ENCODE results near the gene SHC4. TPM values are rescaled to one million over a fixed set of nuclear protein-coding genes. Genes with fewer than 3 reads are reported as not detected.

Gene SHC4
- total and polyA plus RNA-seq, 9 of the 15 experiments (the other 6 are each of a cell fraction or from before 2014, with no cell fraction given): 0.43 to 1.2 (median 0.67) TPM

- CTCF ChIA-PET (ENCODE audit: low intra/inter-chr PET ratio): no interaction called here
- BruUV-seq (replicated peaks): no TSS peak
- H3K27me3 ChIP-seq (ENCODE audit: control insufficient read depth in 2 of 2, insufficient read depth in 2 of 2, low read length in 2 of 2): peaks cover 0 to 3% of the 10 kb centered on the region in 2 experiments; a peak in 2 of 5 replicates
- ATAC-seq (no peak), DNase-seq (ENCODE audit: extremely low read depth in 1 of 4, low spot score in 3 of 4) (no peak), FAIRE-seq (no peak)
- H3K36me3 ChIP-seq (ENCODE audit: control insufficient read depth, insufficient read depth, low read length): no peaks in the 10 kb centered on the region
- peaks cover 0 to 23% of the 10 kb centered on the region in 2 experiments; a peak in 3 of 5 replicates for H3K4me1 ChIP-seq (replicated peaks in 1 of 2; ENCODE audit: control insufficient read depth in 2 of 2, insufficient read depth in 2 of 2, low read length in 2 of 2)
- no peaks in the 10 kb centered on the region for H3K9me3 ChIP-seq (replicated peaks; ENCODE audit: control insufficient read depth, insufficient read depth, low read depth, low read length)
- no peak overlapping the region for H3K27ac ChIP-seq (ENCODE audit: extremely low read depth, low read depth, low read length)
- H3K9ac ChIP-seq (ENCODE audit: insufficient read depth in 1 of 2, low read depth in 2 of 2, low read length in 2 of 2): no peak overlapping the region
- no peak overlapping the region for H3K4me2 ChIP-seq (ENCODE audit: insufficient read depth, low read length)
- no peak overlapping the region for H2AFZ ChIP-seq (ENCODE audit: low read depth, low read length)
- H3K4me3 ChIP-seq: no peak overlapping the region
- no peaks in the 10 kb centered on the region for H4K20me1 ChIP-seq (replicated peaks; ENCODE audit: control insufficient read depth, insufficient read depth, low read length)
- WGBS (ENCODE audit: insufficient coverage, low coverage, missing lambda C conversion rate): 2% methylated on average over 4 of the region's 4 CpGs
- in situ Hi-C loops (cut with MboI) (no loop called here), intact Hi-C loops (cut with micrococcal nuclease) (no loop called here)
- no peaks in the 10 kb centered on the region for H3K9me1 ChIP-seq (ENCODE audit: control insufficient read depth, insufficient read depth, low read length)
- TF ChIP-seq HNRNPK (IDR thresholded peaks at IDR 0.05; ENCODE audit: low read depth, low read length, poor library complexity, severe bottlenecking) (no peak), KLF16 (IDR thresholded peaks at IDR 0.05) (no peak), SRSF9 (IDR thresholded peaks at IDR 0.05; ENCODE audit: borderline replicate concordance, low read depth, low read length) (no peak), CAMTA2 (CRISPR knock-in tag; conservative IDR thresholded peaks at IDR 0.05) (no peak), ZNF668 (CRISPR knock-in tag; IDR thresholded peaks at IDR 0.05) (no peak), FOXJ3 (CRISPR knock-in tag; IDR thresholded peaks at IDR 0.05) (no peak), CBFB (CRISPR knock-in tag; IDR thresholded peaks at IDR 0.05) (no peak), ZNF121 (CRISPR knock-in tag; conservative IDR thresholded peaks at IDR 0.05) (no peak), ZNF79 (CRISPR knock-in tag; IDR thresholded peaks at IDR 0.05; ENCODE audit: low read depth) (no peak), POLR2G (IDR thresholded peaks at IDR 0.05; ENCODE audit: low read depth, low read length) (no peak)
- TF ChIP-seq, protein P1, sequence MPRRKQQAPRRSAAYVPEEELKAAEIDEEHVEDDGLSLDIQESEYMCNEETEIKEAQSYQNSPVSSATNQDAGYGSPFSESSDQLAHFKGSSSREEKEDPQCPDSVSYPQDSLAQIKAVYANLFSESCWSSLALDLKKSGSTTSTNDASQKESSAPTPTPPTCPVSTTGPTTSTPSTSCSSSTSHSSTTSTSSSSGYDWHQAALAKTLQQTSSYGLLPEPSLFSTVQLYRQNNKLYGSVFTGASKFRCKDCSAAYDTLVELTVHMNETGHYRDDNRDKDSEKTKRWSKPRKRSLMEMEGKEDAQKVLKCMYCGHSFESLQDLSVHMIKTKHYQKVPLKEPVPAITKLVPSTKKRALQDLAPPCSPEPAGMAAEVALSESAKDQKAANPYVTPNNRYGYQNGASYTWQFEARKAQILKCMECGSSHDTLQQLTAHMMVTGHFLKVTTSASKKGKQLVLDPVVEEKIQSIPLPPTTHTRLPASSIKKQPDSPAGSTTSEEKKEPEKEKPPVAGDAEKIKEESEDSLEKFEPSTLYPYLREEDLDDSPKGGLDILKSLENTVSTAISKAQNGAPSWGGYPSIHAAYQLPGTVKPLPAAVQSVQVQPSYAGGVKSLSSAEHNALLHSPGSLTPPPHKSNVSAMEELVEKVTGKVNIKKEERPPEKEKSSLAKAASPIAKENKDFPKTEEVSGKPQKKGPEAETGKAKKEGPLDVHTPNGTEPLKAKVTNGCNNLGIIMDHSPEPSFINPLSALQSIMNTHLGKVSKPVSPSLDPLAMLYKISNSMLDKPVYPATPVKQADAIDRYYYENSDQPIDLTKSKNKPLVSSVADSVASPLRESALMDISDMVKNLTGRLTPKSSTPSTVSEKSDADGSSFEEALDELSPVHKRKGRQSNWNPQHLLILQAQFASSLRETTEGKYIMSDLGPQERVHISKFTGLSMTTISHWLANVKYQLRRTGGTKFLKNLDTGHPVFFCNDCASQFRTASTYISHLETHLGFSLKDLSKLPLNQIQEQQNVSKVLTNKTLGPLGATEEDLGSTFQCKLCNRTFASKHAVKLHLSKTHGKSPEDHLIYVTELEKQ (CRISPR knock-in tag; IDR thresholded peaks at IDR 0.05): no peak
- TF ChIP-seq, protein P2, sequence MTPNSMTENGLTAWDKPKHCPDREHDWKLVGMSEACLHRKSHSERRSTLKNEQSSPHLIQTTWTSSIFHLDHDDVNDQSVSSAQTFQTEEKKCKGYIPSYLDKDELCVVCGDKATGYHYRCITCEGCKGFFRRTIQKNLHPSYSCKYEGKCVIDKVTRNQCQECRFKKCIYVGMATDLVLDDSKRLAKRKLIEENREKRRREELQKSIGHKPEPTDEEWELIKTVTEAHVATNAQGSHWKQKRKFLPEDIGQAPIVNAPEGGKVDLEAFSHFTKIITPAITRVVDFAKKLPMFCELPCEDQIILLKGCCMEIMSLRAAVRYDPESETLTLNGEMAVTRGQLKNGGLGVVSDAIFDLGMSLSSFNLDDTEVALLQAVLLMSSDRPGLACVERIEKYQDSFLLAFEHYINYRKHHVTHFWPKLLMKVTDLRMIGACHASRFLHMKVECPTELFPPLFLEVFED (CRISPR knock-in tag; conservative IDR thresholded peaks at IDR 0.05): no peak
- no peaks in the 10 kb centered on the region for H3K79me2 ChIP-seq (ENCODE audit: control insufficient read depth, insufficient read depth, low read length)
- POLR2A ChIA-PET: no interaction called here
These were observed 33.0 kb downstream of the SHC4 start for GRCh38 chr15:48930735-48931134.

Data from K562 (cell line).